ENCODE data around the gene AUTS2. TPM values are rescaled to one million over a fixed set of nuclear protein-coding genes. Genes with fewer than 3 reads are reported as not detected.
A peak's percentile ranks its signal among the peaks of the same experiment; 100 is the strongest.

Gene AUTS2
- total and polyA plus RNA-seq, 7 experiments from 2014 or later, result 0.40 to 31.7 (median 4.2) TPM

GRCh38 chr7:70657571-70657970, 1059.3 kb downstream of the AUTS2 start:
- ChIA-PET POLR2A (no interaction called here), CTCF (no interaction called here)
- Histone ChIP-seq H3K27me3 (ENCODE audit: control insufficient read depth in 2 of 2, insufficient read depth in 2 of 2, low read length in 2 of 2) (no peaks in the 10 kb centered on the region), H3K27ac (ENCODE audit: low read depth, low read length) (no peak overlapping the region), H3K4me3 (ENCODE audit: low read length) (no peak overlapping the region), H3K9me3 (ENCODE audit: control insufficient read depth in 2 of 3, low read length in 3 of 3) (no peaks in the 10 kb centered on the region), H3K36me3 (ENCODE audit: control insufficient read depth in 2 of 3, insufficient read depth in 3 of 3, low read length in 3 of 3) (no peaks in the 10 kb centered on the region), H3K4me1 (ENCODE audit: control insufficient read depth in 2 of 2, insufficient read depth in 2 of 2, low read length in 2 of 2) (peaks cover 5 to 29% of the 10 kb centered on the region in 2 donors)
- H3K4me1 Mint-ChIP-seq, result peaks cover 10 to 32% (median 22%) of the 10 kb centered on the region in 7 donors
- no peak overlapping the region for H3K4me3 Mint-ChIP-seq
- peaks cover 0 to 5% (median 0%) of the 10 kb centered on the region in 11 donors for H3K9me3 Mint-ChIP-seq
- ATAC-seq, result no peak
- H3K36me3 Mint-ChIP-seq, result peaks cover 0 to 5% (median 0%) of the 10 kb centered on the region in 5 donors
- DNase-seq, result no peak
- H3K27me3 Mint-ChIP-seq, result peaks cover 0 to 14% (median 4%) of the 10 kb centered on the region in 5 donors
- no peak overlapping the region for H3K27ac Mint-ChIP-seq
- intact Hi-C loops (cut with micrococcal nuclease), result no loop called here

- peaks cover 0 to 5% (median 0%) of the 10 kb centered on the region in 11 donors for H3K9me3 Mint-ChIP-seq
- ATAC-seq, result no peak
Measured at GRCh38 chr7:70657989-70658632, 1059.8 kb downstream of the AUTS2 start.

DNA sequence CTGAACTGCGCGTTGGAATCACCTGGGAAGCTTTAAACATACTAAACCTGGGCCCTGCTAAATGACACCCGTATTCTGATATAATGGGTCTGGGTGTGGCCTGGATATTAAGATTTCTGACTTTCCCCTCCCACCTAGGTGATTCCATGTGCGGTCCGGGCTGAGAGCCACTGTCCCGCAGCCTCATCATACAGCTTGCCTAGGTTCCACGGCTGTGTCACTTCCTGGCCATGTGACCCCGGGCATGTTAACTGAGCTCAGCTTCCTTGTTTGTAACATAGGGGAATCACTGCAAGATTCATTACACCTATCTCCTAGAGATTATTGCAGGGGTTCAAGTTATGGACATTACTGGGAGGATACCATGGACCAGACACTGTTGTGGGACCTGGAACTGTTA, 1061.0 kb downstream of the AUTS2 start:
- ATAC-seq, result no peak
- intact Hi-C loops (cut with micrococcal nuclease), result no loop called here
- H3K36me3 Mint-ChIP-seq, result peaks cover 0 to 5% (median 0%) of the 10 kb centered on the region in 5 donors
- ChIA-PET POLR2A (no interaction called here), CTCF (no interaction called here)
- H3K4me1 Mint-ChIP-seq, result peaks cover 10 to 32% (median 22%) of the 10 kb centered on the region in 7 donors
- H3K9me3 Mint-ChIP-seq, result peaks cover 0 to 5% (median 0%) of the 10 kb centered on the region in 11 donors
- no peak overlapping the region for H3K27ac ChIP-seq (ENCODE audit: low read depth, low read length)
- H3K9me3 ChIP-seq (ENCODE audit: control insufficient read depth in 2 of 3, low read length in 3 of 3), result no peaks in the 10 kb centered on the region
- DNase-seq, result no peak
- H3K36me3 ChIP-seq (ENCODE audit: control insufficient read depth in 2 of 3, insufficient read depth in 3 of 3, low read length in 3 of 3), result no peaks in the 10 kb centered on the region
- no peaks in the 10 kb centered on the region for H3K27me3 ChIP-seq (ENCODE audit: control insufficient read depth in 2 of 2, insufficient read depth in 2 of 2, low read length in 2 of 2)
- peaks cover 5 to 29% of the 10 kb centered on the region in 2 donors for H3K4me1 ChIP-seq (ENCODE audit: control insufficient read depth in 2 of 2, insufficient read depth in 2 of 2, low read length in 2 of 2)
- H3K27me3 Mint-ChIP-seq, result peaks cover 0 to 4% (median 0%) of the 10 kb centered on the region in 5 donors
- H3K27ac Mint-ChIP-seq, result peak overlapping the region in 4 of 9 donors; percentile 14 to 89 (median 54)
- peak overlapping the region in 5 of 10 donors; percentile 5 to 52 (median 36) for H3K4me3 Mint-ChIP-seq
- H3K4me3 ChIP-seq (ENCODE audit: low read length), result no peak overlapping the region

More at GRCh38 chr7:70657989-70658632, 1059.8 kb downstream of the AUTS2 start:
- Mint-ChIP-seq H3K4me1 (peaks cover 10 to 32% (median 22%) of the 10 kb centered on the region in 7 donors), H3K36me3 (peaks cover 0 to 5% (median 0%) of the 10 kb centered on the region in 5 donors), H3K4me3 (peak overlapping the region in 5 of 10 donors; percentile 12 to 73 (median 25)), H3K27ac (peak overlapping the region in 2 of 9 donors; percentile 16 to 69), H3K27me3 (peaks cover 0 to 9% (median 4%) of the 10 kb centered on the region in 5 donors)
- intact Hi-C loops (cut with micrococcal nuclease), result no loop called here
- H3K27ac ChIP-seq (ENCODE audit: low read depth, low read length), result no peak overlapping the region
- H3K36me3 ChIP-seq (ENCODE audit: control insufficient read depth in 2 of 3, insufficient read depth in 3 of 3, low read length in 3 of 3), result no peaks in the 10 kb centered on the region
- H3K4me3 ChIP-seq (ENCODE audit: low read length), result no peak overlapping the region
- no peaks in the 10 kb centered on the region for H3K27me3 ChIP-seq (ENCODE audit: control insufficient read depth in 2 of 2, insufficient read depth in 2 of 2, low read length in 2 of 2)
- H3K9me3 ChIP-seq (ENCODE audit: control insufficient read depth in 2 of 3, low read length in 3 of 3), result no peaks in the 10 kb centered on the region
- DNase-seq, result peak in 1 of 9 donors; percentile 15
- ChIA-PET POLR2A (no interaction called here), CTCF (no interaction called here)
- H3K4me1 ChIP-seq (ENCODE audit: control insufficient read depth in 2 of 2, insufficient read depth in 2 of 2, low read length in 2 of 2), result peaks cover 5 to 29% of the 10 kb centered on the region in 2 donors

GRCh38 chr7:70660154-70660818, 1062.0 kb downstream of the AUTS2 start:
- peaks cover 0 to 5% (median 0%) of the 10 kb centered on the region in 5 donors for H3K36me3 Mint-ChIP-seq
- ChIA-PET CTCF (no interaction called here), POLR2A (no interaction called here)
- intact Hi-C loops (cut with micrococcal nuclease), result loop anchor here in 1 of 2 donors (1.0 kb wide), 1 partner anchor 12 kb away; no protein-coding TSS in a partner anchor
- peak overlapping the region in 7 of 9 donors; percentile 30 to 89 (median 69) for H3K27ac Mint-ChIP-seq
- H3K4me3 ChIP-seq (ENCODE audit: low read length), result no peak overlapping the region
- peak in 5 of 9 donors; percentile 30 to 54 (median 39) for DNase-seq
- peaks cover 0 to 4% (median 0%) of the 10 kb centered on the region in 5 donors for H3K27me3 Mint-ChIP-seq
- H3K9me3 Mint-ChIP-seq, result peaks cover 0 to 5% (median 0%) of the 10 kb centered on the region in 11 donors
- peak; percentile 85 for ATAC-seq
- H3K4me1 ChIP-seq (ENCODE audit: control insufficient read depth in 2 of 2, insufficient read depth in 2 of 2, low read length in 2 of 2), result peaks cover 5 to 29% of the 10 kb centered on the region in 2 donors
- H3K9me3 ChIP-seq (ENCODE audit: control insufficient read depth in 2 of 3, low read length in 3 of 3), result no peaks in the 10 kb centered on the region
- H3K36me3 ChIP-seq (ENCODE audit: control insufficient read depth in 2 of 3, insufficient read depth in 3 of 3, low read length in 3 of 3), result no peaks in the 10 kb centered on the region
- H3K27ac ChIP-seq (ENCODE audit: low read depth, low read length), result no peak overlapping the region
- H3K4me3 Mint-ChIP-seq, result peak overlapping the region in 2 of 10 donors; percentile 32 to 44
- no peaks in the 10 kb centered on the region for H3K27me3 ChIP-seq (ENCODE audit: control insufficient read depth in 2 of 2, insufficient read depth in 2 of 2, low read length in 2 of 2)
- H3K4me1 Mint-ChIP-seq, result peaks cover 10 to 32% (median 22%) of the 10 kb centered on the region in 7 donors

DNA sequence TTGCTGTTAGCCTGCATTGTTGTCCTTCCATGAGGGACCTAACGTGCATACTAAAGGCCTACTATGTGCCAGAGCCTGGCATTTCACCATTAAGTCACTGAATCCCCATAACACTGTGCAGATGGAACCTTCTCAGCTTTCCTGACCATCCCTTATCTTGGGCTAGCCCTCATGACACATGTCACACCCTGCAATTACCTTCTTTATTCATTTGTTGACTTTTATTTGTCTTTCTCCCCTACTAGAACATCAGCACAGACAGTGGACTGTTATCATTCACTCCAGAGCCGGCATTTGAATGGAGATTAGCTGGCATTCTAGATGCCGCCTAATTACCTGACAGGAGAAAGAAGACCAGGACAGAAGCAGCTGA, 1062.5 kb downstream of the AUTS2 start:
- no peak overlapping the region for H3K4me3 Mint-ChIP-seq
- H3K27ac Mint-ChIP-seq, result peak overlapping the region in 6 of 9 donors; percentile 9 to 78 (median 58)

GRCh38 chr7:70663680-70664079, 1065.4 kb downstream of the AUTS2 start:
- Histone ChIP-seq H3K4me1 (ENCODE audit: control insufficient read depth in 2 of 2, insufficient read depth in 2 of 2, low read length in 2 of 2) (peaks cover 5 to 29% of the 10 kb centered on the region in 2 donors), H3K4me3 (ENCODE audit: low read length) (no peak overlapping the region), H3K27me3 (ENCODE audit: control insufficient read depth in 2 of 2, insufficient read depth in 2 of 2, low read length in 2 of 2) (no peaks in the 10 kb centered on the region), H3K27ac (ENCODE audit: low read depth, low read length) (no peak overlapping the region), H3K9me3 (ENCODE audit: control insufficient read depth in 2 of 3, low read length in 3 of 3) (no peaks in the 10 kb centered on the region), H3K36me3 (ENCODE audit: control insufficient read depth in 2 of 3, insufficient read depth in 3 of 3, low read length in 3 of 3) (no peaks in the 10 kb centered on the region)
- Mint-ChIP-seq H3K4me3 (no peak overlapping the region), H3K9me3 (peaks cover 0 to 5% (median 0%) of the 10 kb centered on the region in 11 donors), H3K4me1 (peaks cover 7 to 24% (median 18%) of the 10 kb centered on the region in 7 donors), H3K36me3 (peaks cover 0 to 5% (median 0%) of the 10 kb centered on the region in 5 donors), H3K27ac (no peak overlapping the region), H3K27me3 (peaks cover 0 to under 1% (median 0%) of the 10 kb centered on the region in 5 donors)
- POLR2A ChIA-PET, result no interaction called here
- intact Hi-C loops (cut with micrococcal nuclease), result no loop called here
- CTCF ChIA-PET, result no interaction called here
- ATAC-seq (no peak), DNase-seq (no peak)

More for the DNA sequence above, 1062.5 kb downstream of the AUTS2 start:
- Mint-ChIP-seq H3K9me3 (peaks cover 0 to 5% (median 0%) of the 10 kb centered on the region in 11 donors), H3K4me1 (peaks cover 10 to 32% (median 22%) of the 10 kb centered on the region in 7 donors), H3K27me3 (peaks cover 0 to 4% (median 0%) of the 10 kb centered on the region in 5 donors), H3K36me3 (peaks cover 0 to 5% (median 0%) of the 10 kb centered on the region in 5 donors)
- ChIA-PET CTCF (no interaction called here), POLR2A (no interaction called here)
- no peak for ATAC-seq
- intact Hi-C loops (cut with micrococcal nuclease), result loop anchor here in 1 of 2 donors (1.0 kb wide), 1 partner anchor 13 kb away; no protein-coding TSS in a partner anchor
- peaks cover 5 to 29% of the 10 kb centered on the region in 2 donors for H3K4me1 ChIP-seq (ENCODE audit: control insufficient read depth in 2 of 2, insufficient read depth in 2 of 2, low read length in 2 of 2)
- no peak overlapping the region for H3K4me3 ChIP-seq (ENCODE audit: low read length)
- no peak for DNase-seq
- H3K9me3 ChIP-seq (ENCODE audit: control insufficient read depth in 2 of 3, low read length in 3 of 3), result no peaks in the 10 kb centered on the region
- no peaks in the 10 kb centered on the region for H3K27me3 ChIP-seq (ENCODE audit: control insufficient read depth in 2 of 2, insufficient read depth in 2 of 2, low read length in 2 of 2)
- no peaks in the 10 kb centered on the region for H3K36me3 ChIP-seq (ENCODE audit: control insufficient read depth in 2 of 3, insufficient read depth in 3 of 3, low read length in 3 of 3)
- no peak overlapping the region for H3K27ac ChIP-seq (ENCODE audit: low read depth, low read length)

All from naive thymus-derived CD4-positive, alpha-beta T cell (primary cell).